Left lung (tissue), 10 donors: ENCODE data around the gene PDE4D. TPM values are rescaled to one million over a fixed set of nuclear protein-coding genes. Genes with fewer than 3 reads are reported as not detected.

Source experiments
- ATAC-seq: fragments of 200-7000 bp; cut with Tn5 transposase; one replicate; pipeline ENCODE4 v1.9.1; 2020; ENCODE audit warnings: moderate library complexity
- DNase-seq, 4 donors: peaks; one replicate each; pipeline ENCODE4 v3.0.0-alpha.2; 2013 to 2020
- H3K27ac ChIP-seq, 2 donors: fragments of 200-600 bp; sonication (generic) in 1 of 2; one replicate each; pipeline versions ENCODE4 v1.5.0 to v1.8.0; 2020 to 2021
- H3K27me3 ChIP-seq, 2 donors: fragments of 200-600 bp; sonication (generic) in 1 of 2; one replicate each; pipeline versions ENCODE4 v1.5.0 to v1.8.0; 2020 to 2021
- H3K36me3 ChIP-seq, 2 donors: fragments of 200-600 bp; sonication (generic) in 1 of 2; one replicate each; pipeline versions ENCODE4 v1.5.0 to v1.8.0; 2020 to 2021
- H3K4me1 ChIP-seq, 2 donors: fragments of 200-600 bp; one replicate each; pipeline ENCODE4 v1.8.0; 2021
- H3K4me3 ChIP-seq, 2 donors: fragments of 200-600 bp; sonication (generic) in 1 of 2; one replicate each; pipeline versions ENCODE4 v1.5.0 to v1.8.0; 2020 to 2021; ENCODE audit warnings: mild to moderate bottlenecking in 1 of 2
- H3K9me3 ChIP-seq, 2 donors: fragments of 200-600 bp; sonication (generic) in 1 of 2; one replicate each; pipeline versions ENCODE4 v1.5.0 to v1.8.0; 2020 to 2021
- intact Hi-C, 2 donors: fragments of 100-400 bp; cut with DNase I; formaldehyde crosslinking; loops; one replicate each; pipeline versions ENCODE4 v1.11.2 to v1.14.2; 2022
- polyA plus RNA-seq, 6 donors: library from polyadenylated mRNA; unstranded; fragments of 120-200 nt; gene quantifications; one replicate each; pipeline ENCODE4 v1.2.1, GENCODE V29; 2013; ENCODE audit not compliant: insufficient read length in 6 of 6
- total RNA-seq, 2 donors: library from RNA; stranded (reverse); fragmentation: NEBNext Ultra II Directional; extraction: Animal tissue kit (Norgen Biotek cat#: 25700); gene quantifications; one replicate each; pipeline ENCODE4 v1.2.1, GENCODE V29; 2021
- TF ChIP-seq, protein P1 (sequence below), 2 donors: fragments of 200-600 bp; sonication (generic) in 1 of 2; IDR thresholded peaks; one replicate each; pipeline versions ENCODE4 v1.5.0 to v1.8.0; 2021; ENCODE audit warnings: antibody characterized with exemption in 2 of 2
- donor health status: DM: no; HTN: yes; CAD: no.
- donor health status: DM: no; HTN: no; CAD: no.

The PDE4D gene
- total and polyA plus RNA-seq, 8 donors = 21.4 to 57.1 (median 25.4) TPM

- H3K4me1 ChIP-seq = no peaks in the 10 kb centered on the region
- intact Hi-C loops = no loop called here
- no peak overlapping the region for H3K27ac ChIP-seq
- DNase-seq (no peak), ATAC-seq (peak; percentile 64)
- no peaks in the 10 kb centered on the region for H3K9me3 ChIP-seq
- no peaks in the 10 kb centered on the region for H3K36me3 ChIP-seq
- no peak overlapping the region for H3K4me3 ChIP-seq
- H3K27me3 ChIP-seq = no peaks in the 10 kb centered on the region
- TF ChIP-seq, protein P1, sequence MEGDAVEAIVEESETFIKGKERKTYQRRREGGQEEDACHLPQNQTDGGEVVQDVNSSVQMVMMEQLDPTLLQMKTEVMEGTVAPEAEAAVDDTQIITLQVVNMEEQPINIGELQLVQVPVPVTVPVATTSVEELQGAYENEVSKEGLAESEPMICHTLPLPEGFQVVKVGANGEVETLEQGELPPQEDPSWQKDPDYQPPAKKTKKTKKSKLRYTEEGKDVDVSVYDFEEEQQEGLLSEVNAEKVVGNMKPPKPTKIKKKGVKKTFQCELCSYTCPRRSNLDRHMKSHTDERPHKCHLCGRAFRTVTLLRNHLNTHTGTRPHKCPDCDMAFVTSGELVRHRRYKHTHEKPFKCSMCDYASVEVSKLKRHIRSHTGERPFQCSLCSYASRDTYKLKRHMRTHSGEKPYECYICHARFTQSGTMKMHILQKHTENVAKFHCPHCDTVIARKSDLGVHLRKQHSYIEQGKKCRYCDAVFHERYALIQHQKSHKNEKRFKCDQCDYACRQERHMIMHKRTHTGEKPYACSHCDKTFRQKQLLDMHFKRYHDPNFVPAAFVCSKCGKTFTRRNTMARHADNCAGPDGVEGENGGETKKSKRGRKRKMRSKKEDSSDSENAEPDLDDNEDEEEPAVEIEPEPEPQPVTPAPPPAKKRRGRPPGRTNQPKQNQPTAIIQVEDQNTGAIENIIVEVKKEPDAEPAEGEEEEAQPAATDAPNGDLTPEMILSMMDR (IDR thresholded peaks at IDR 0.05) = no peak
These were observed 963.0 kb downstream of the PDE4D start for GRCh38 chr5:58930520-58930919.

- H3K27me3 ChIP-seq = no peaks in the 10 kb centered on the region
- H3K9me3 ChIP-seq = no peaks in the 10 kb centered on the region
- DNase-seq = no peak
- H3K27ac ChIP-seq = no peak overlapping the region
- intact Hi-C loops = no loop called here
- H3K36me3 ChIP-seq = no peaks in the 10 kb centered on the region
- H3K4me1 ChIP-seq = no peaks in the 10 kb centered on the region
- H3K4me3 ChIP-seq = no peak overlapping the region
- peak; percentile 11 for ATAC-seq
- TF ChIP-seq, protein P1 (IDR thresholded peaks at IDR 0.05) = no peak
These were observed 963.8 kb downstream of the PDE4D start for GRCh38 chr5:58929726-58930125.

GRCh38 chr5:58927938-58928337 is 965.6 kb downstream of the PDE4D start:
- no peak overlapping the region for H3K27ac ChIP-seq
- TF ChIP-seq, protein P1 (IDR thresholded peaks at IDR 0.05) = no peak
- no peaks in the 10 kb centered on the region for H3K36me3 ChIP-seq
- intact Hi-C loops = no loop called here
- peaks cover 0 to 3% of the 10 kb centered on the region in 2 donors for H3K4me1 ChIP-seq
- no peak for DNase-seq
- no peaks in the 10 kb centered on the region for H3K9me3 ChIP-seq
- no peak overlapping the region for H3K4me3 ChIP-seq
- no peaks in the 10 kb centered on the region for H3K27me3 ChIP-seq
- no peak for ATAC-seq

GRCh38 chr5:58927181-58927580 is 966.3 kb downstream of the PDE4D start:
- DNase-seq = no peak
- no peak for ATAC-seq
- intact Hi-C loops = no loop called here
- TF ChIP-seq, protein P1 (IDR thresholded peaks at IDR 0.05) = no peak
- H3K9me3 ChIP-seq = no peaks in the 10 kb centered on the region
- H3K36me3 ChIP-seq = no peaks in the 10 kb centered on the region
- H3K4me3 ChIP-seq = no peak overlapping the region
- H3K4me1 ChIP-seq = peaks cover 0 to 10% of the 10 kb centered on the region in 2 donors
- H3K27ac ChIP-seq = no peak overlapping the region
- H3K27me3 ChIP-seq = no peaks in the 10 kb centered on the region

GRCh38 chr5:58926541-58926935 is 967.0 kb downstream of the PDE4D start:
- intact Hi-C loops = no loop called here
- DNase-seq (no peak), ATAC-seq (peak; percentile 39)
- Histone ChIP-seq H3K27ac (no peak overlapping the region), H3K4me1 (peaks cover 0 to 11% of the 10 kb centered on the region in 2 donors), H3K4me3 (no peak overlapping the region), H3K9me3 (no peaks in the 10 kb centered on the region), H3K27me3 (no peaks in the 10 kb centered on the region), H3K36me3 (no peaks in the 10 kb centered on the region)
- TF ChIP-seq, protein P1 (IDR thresholded peaks at IDR 0.05) = no peak
